IPS-20b (cell line): ENCODE measurements around the gene ATP2B3.

ENCODE experiments used
- H3K27ac ChIP-seq: one replicate; pipeline ENCODE4 v1.5.1; 2013; ENCODE audit warnings: low read length
- H3K27me3 ChIP-seq: 2 replicates; pipeline ENCODE4 v1.6.1; 2013; ENCODE audit warnings: mild to moderate bottlenecking, low read length, inconsistent platforms; ENCODE audit not compliant: insufficient read depth
- H3K36me3 ChIP-seq: 2 replicates; pipeline ENCODE4 v1.6.1; 2013; ENCODE audit warnings: low read depth, mild to moderate bottlenecking, inconsistent platforms, low read length, moderate library complexity; ENCODE audit not compliant: insufficient read depth
- H3K4me1 ChIP-seq: 2 replicates; pipeline ENCODE4 v1.6.1; 2013; ENCODE audit warnings: mild to moderate bottlenecking, control low read depth, inconsistent platforms, low read length, moderate library complexity; ENCODE audit not compliant: insufficient read depth
- H3K4me3 ChIP-seq: 2 replicates; pipeline ENCODE4 v1.5.1; 2013; ENCODE audit warnings: mild to moderate bottlenecking, low read length, inconsistent platforms
- H3K9ac ChIP-seq: 2 replicates; pipeline ENCODE4 v1.6.1; 2013; ENCODE audit warnings: low read depth, mild to moderate bottlenecking, inconsistent platforms, low read length, moderate library complexity
- H3K9me3 ChIP-seq: 2 replicates; pipeline ENCODE4 v1.6.1; 2013; ENCODE audit warnings: mild to moderate bottlenecking, low read depth, low read length, inconsistent platforms; ENCODE audit not compliant: insufficient read depth

Gene ATP2B3

GRCh38 chrX:153517423-153517822 lies at the start of gene ATP2B3:
ATP2B3 (plus strand) TSS chrX:153517642; CDS start chrX:153536248, 18,606 bp downstream.
- Histone ChIP-seq H3K9me3 (no peaks in the 10 kb centered on the region), H3K36me3 (no peaks in the 10 kb centered on the region), H3K4me3 (peak within 1 kb of the TSS; percentile 49; the same call in 1 of the 2 replicates), H3K9ac (no peak within 1 kb of the TSS), H3K27ac (no peak within 1 kb of the TSS), H3K4me1 (no peaks in the 10 kb centered on the region), H3K27me3 (peaks cover 65% of the 10 kb centered on the region)

- H3K9me3 ChIP-seq: no peaks in the 10 kb centered on the region
- H3K36me3 ChIP-seq: peaks cover 6% of the 10 kb centered on the region
- no peak overlapping the region for H3K9ac ChIP-seq
- no peak overlapping the region for H3K27ac ChIP-seq
- no peak overlapping the region for H3K4me3 ChIP-seq
- no peaks in the 10 kb centered on the region for H3K27me3 ChIP-seq
- H3K4me1 ChIP-seq: no peaks in the 10 kb centered on the region
Measured at GRCh38 chrX:153468008-153468580, 49.3 kb upstream of the ATP2B3 start.

GRCh38 chrX:153469811-153470410 lies 47.5 kb upstream of the ATP2B3 start:
- no peak overlapping the region for H3K27ac ChIP-seq

DNA sequence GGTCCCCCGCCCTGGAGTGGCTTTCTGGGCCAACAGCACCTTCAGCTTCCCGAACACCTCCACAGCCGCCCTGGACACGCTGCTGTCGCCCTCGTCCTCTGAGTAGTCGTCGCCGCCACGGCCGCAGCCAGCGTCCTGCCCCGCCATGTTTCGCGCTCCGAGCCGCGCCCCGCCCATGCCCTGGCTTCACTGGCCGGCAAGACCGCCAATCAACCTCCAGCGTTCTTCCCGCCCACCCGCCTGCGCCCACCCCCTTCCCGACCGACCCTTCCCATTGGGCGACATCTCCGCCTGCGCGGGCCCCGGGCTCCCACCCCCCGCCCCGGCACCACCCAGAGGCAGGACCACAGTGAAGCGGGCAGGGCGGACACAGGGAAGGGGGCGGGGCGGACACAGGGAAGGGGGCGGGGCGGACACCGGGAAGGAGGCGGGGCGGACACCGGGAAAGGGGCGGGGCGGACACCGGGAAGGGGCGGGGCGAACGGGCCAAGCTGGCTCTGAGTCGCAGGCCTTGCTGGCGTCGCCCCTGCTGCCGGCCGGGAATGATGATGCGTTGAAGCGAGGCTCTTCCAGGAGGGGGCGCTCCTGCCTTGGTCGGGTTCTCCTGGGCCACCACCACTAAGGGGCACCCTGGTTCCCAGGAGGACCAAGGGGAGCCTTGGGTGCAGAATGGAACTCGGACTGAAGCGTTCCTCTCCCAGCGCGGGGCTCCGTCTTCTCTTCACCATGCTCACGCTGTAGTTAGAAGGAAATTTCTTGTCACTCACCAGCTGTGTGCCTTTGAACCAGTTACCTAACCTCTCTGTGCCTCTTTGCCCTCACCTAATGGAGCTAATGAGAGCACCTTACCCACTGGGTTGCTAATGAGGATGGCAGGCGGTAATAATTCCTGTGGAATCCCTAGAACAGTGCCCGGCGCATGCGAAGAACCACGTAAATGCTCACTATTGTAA lies 46.8 kb upstream of the ATP2B3 start, which contains the start of gene HAUS7:
Gene HAUS7, minus strand, starts transcription at position 166 of the 953 bp plus-strand sequence. Its CDS starts 19 bp downstream, at position 147.
- no peaks in the 10 kb centered on the region for H3K9me3 ChIP-seq
- H3K4me1 ChIP-seq: no peaks in the 10 kb centered on the region
- H3K36me3 ChIP-seq: no peaks in the 10 kb centered on the region
- peak within 1 kb of the TSS; percentile 79; the same call in 1 of the 2 replicates for H3K9ac ChIP-seq
- peak within 1 kb of the TSS; percentile 84 for H3K4me3 ChIP-seq
- H3K27ac ChIP-seq: no peak within 1 kb of the TSS
- H3K27me3 ChIP-seq: peaks cover 22% of the 10 kb centered on the region

More at GRCh38 chrX:153469811-153470410, 47.5 kb upstream of the ATP2B3 start:
- peak overlapping the region; percentile 79; the same call in 1 of the 2 replicates for H3K9ac ChIP-seq
- H3K27me3 ChIP-seq: peaks cover 14% of the 10 kb centered on the region; the same call in 1 of the 2 replicates
- H3K9me3 ChIP-seq: no peaks in the 10 kb centered on the region
- peaks cover 1% of the 10 kb centered on the region for H3K36me3 ChIP-seq
- H3K4me1 ChIP-seq: no peaks in the 10 kb centered on the region
- peak overlapping the region; percentile 84 for H3K4me3 ChIP-seq

DNA sequence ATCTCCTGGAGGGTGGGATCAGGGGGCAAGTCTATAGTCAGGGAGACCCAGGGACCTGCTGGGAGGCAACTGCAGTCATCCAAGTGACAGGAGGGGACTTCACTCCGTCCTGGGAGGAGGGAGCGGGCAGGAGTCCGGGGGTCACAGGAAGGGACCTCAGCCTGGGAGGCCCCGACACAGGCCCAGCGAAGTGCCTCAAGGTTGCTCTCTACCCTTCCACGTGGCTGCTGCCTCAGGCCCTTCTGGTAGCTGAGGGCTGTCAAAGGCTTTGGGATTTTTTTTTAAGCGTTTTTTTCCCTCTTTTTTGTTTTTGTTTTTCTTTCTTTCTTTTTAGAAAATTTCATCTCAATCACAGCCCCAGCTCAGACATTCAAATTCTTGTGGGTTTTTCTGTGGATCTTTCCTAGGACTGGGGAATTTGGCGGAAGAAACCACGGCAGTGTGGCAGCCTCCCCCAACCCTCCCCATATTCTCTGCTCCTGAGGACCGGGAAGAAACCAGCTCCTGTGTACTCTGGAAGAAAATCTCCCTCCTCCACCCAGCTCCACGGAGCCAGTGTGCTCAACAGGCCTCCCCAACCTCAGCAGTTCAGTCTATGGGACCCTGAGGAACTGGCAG lies 45.7 kb upstream of the ATP2B3 start:
- Histone ChIP-seq H3K4me3 (no peak overlapping the region), H3K27ac (no peak overlapping the region), H3K4me1 (no peaks in the 10 kb centered on the region; the same call in 1 of the 2 replicates), H3K9ac (no peak overlapping the region), H3K9me3 (no peaks in the 10 kb centered on the region), H3K36me3 (no peaks in the 10 kb centered on the region), H3K27me3 (peaks cover 31% of the 10 kb centered on the region)

GRCh38 chrX:153473126-153473525 lies 44.3 kb upstream of the ATP2B3 start:
- Histone ChIP-seq H3K36me3 (no peaks in the 10 kb centered on the region), H3K27ac (no peak overlapping the region), H3K27me3 (peaks cover 31% of the 10 kb centered on the region), H3K4me1 (no peaks in the 10 kb centered on the region; the same call in 1 of the 2 replicates), H3K4me3 (no peak overlapping the region), H3K9me3 (no peaks in the 10 kb centered on the region), H3K9ac (no peak overlapping the region)

GRCh38 chrX:153474266-153474665 lies 43.2 kb upstream of the ATP2B3 start:
- H3K4me3 ChIP-seq: no peak overlapping the region
- H3K27ac ChIP-seq: no peak overlapping the region
- no peaks in the 10 kb centered on the region for H3K9me3 ChIP-seq
- H3K36me3 ChIP-seq: no peaks in the 10 kb centered on the region
- no peak overlapping the region for H3K9ac ChIP-seq
- no peaks in the 10 kb centered on the region; the same call in 1 of the 2 replicates for H3K4me1 ChIP-seq
- H3K27me3 ChIP-seq: peaks cover 31% of the 10 kb centered on the region

DNA sequence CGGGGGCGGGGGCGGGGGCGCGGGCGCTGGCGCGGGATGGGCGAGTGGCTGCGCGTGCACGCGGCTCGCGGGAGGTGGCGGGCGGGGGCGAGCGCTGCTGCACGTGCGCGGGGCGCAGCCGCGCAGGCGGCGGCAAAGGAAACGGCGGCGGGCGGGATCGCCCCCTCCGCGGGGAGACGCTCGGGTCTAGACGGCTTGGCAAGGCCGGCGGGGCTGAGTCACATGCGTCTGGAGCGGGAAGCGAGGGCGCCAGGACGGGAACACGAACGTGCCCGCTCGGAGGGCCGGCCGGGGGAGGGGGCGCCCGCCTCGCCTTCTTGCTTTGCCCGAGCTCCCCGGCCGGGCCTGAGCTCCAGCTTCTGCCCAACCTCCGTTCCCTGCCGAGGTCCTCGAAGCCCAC lies 42.7 kb upstream of the ATP2B3 start:
- H3K36me3 ChIP-seq: no peaks in the 10 kb centered on the region
- no peaks in the 10 kb centered on the region; the same call in 1 of the 2 replicates for H3K4me1 ChIP-seq
- H3K9me3 ChIP-seq: no peaks in the 10 kb centered on the region
- no peak overlapping the region for H3K27ac ChIP-seq
- peaks cover 31% of the 10 kb centered on the region for H3K27me3 ChIP-seq
- no peak overlapping the region for H3K4me3 ChIP-seq
- H3K9ac ChIP-seq: no peak overlapping the region

- H3K9ac ChIP-seq: no peak overlapping the region
- no peak overlapping the region for H3K4me3 ChIP-seq
Measured at GRCh38 chrX:153475271-153475670, 42.2 kb upstream of the ATP2B3 start.

GRCh38 chrX:153475751-153476281 lies 41.6 kb upstream of the ATP2B3 start:
- Histone ChIP-seq H3K9ac (no peak overlapping the region), H3K4me1 (no peaks in the 10 kb centered on the region; the same call in 1 of the 2 replicates), H3K27me3 (peaks cover 31% of the 10 kb centered on the region), H3K36me3 (no peaks in the 10 kb centered on the region), H3K27ac (no peak overlapping the region), H3K9me3 (no peaks in the 10 kb centered on the region), H3K4me3 (no peak overlapping the region)

More at GRCh38 chrX:153475271-153475670, 42.2 kb upstream of the ATP2B3 start:
- Histone ChIP-seq H3K36me3 (no peaks in the 10 kb centered on the region), H3K27me3 (peaks cover 31% of the 10 kb centered on the region), H3K4me1 (no peaks in the 10 kb centered on the region; the same call in 1 of the 2 replicates), H3K27ac (no peak overlapping the region), H3K9me3 (no peaks in the 10 kb centered on the region)
